ENCODE data around the gene HSP90B1. TPM values are rescaled to one million over a fixed set of nuclear protein-coding genes. Genes with fewer than 3 reads are reported as not detected.

HSP90B1 gene
- total and polyA plus RNA-seq, 10 of the 15 experiments (the other 5 are each of a cell fraction or from before 2014, with no cell fraction given) = 254 to 968 (median 560) TPM

DNA sequence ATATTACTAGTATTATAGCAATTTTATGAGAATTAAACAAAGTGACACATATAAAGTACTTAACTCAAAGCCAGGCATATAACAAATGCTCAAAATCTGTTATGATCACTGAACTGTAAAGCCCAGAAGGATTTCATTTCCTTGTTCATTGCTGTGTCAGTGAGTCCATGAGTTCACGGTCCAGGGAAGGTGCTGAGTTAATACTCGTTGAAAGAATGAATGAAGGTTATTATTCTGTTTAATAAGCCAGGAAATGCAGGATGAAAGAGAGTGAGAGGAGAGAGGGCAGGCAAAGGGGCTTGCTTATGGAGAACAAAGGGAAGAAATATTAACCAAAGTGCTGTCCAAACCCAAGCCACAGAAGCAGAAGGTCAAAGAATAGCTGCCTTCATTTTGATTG is 48.9 kb upstream of the HSP90B1 start (continued):
- no peak for TF ChIP-seq KLF5 (IDR thresholded peaks at IDR 0.05; ENCODE audit: partially characterized antibody)
- TF ChIP-seq GABPA (IDR thresholded peaks at IDR 0.05; ENCODE audit: low read depth) = no peak
- TF ChIP-seq HCFC1 (IDR thresholded peaks at IDR 0.05; ENCODE audit: low read length) = no peak
- TF ChIP-seq STAT1 (conservative IDR thresholded peaks at IDR 0.05) = no peak
- TF ChIP-seq SUPT20H (IDR thresholded peaks at IDR 0.05; ENCODE audit: borderline replicate concordance, control insufficient read depth, low read depth, low read length) = no peak

DNA sequence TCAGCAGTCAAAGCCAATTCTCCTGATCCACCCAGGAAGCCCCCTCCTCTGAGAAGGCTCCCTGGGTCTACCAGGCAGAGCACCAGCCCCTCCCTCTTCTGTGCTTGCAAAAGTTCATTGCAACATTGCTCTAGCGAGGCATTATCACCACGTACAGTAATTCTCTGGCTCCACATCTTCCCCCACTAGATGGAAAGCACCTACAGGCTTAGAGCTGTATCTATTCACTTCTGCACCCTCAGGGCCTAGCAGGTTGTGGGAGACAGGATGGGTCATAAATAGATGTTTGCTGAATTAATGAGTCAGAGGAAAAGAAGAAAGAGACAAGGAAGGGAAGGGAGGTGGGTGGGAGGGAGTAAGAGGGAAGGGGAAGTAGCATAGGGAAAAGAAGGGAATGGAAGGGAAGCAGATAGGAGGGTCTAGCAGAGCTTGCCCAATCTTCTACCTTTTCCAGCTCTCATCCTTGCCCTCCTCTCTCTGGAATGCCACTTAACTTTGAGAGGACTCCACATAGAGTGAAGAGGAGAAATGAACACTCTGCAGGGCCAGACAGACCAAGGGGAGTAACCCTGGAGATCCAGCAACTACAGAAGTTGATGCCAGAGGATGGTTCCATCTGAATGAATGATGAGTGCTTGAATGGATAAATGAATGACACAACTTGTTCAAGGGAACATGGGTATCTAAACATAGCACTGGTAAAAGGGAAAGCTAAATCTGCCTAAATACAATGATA is 47.2 kb upstream of the HSP90B1 start:
- ChIA-PET POLR2A (interaction anchor here (0.6 to 5.8 kb wide), 6 partner anchors 25 to 219 kb away, joined by 3 to 73 read pairs (median 4); partner anchors contain the start of genes HCFC2 and HSP90B1), RAD21 (ENCODE audit: unreplicated experiment) (interaction anchor here (0.5 to 7.0 kb wide), 10 partner anchors 18 to 405 kb away, joined by 3 to 121 read pairs (median 6); partner anchors contain the start of genes HSP90B1 and TDG), SMC1A (ENCODE audit: uncharacterized antibody, unreplicated experiment) (interaction anchor here (0.6 to 7.3 kb wide), 14 partner anchors 17 to 239 kb away, joined by 3 to 125 read pairs (median 5); partner anchors contain the start of gene HSP90B1), CTCF (interaction anchor here (0.5 to 10.6 kb wide), 17 partner anchors 11 to 317 kb away, joined by 3 to 239 read pairs (median 9); partner anchors contain the start of gene NFYB)
- no peaks in the 10 kb centered on the region for H4K20me1 ChIP-seq (ENCODE audit: control insufficient read depth, insufficient read depth)
- H3K9ac ChIP-seq (ENCODE audit: control insufficient read depth, insufficient read depth, low read length) = no peak overlapping the region
- no peaks in the 10 kb centered on the region for H3K9me3 ChIP-seq (replicated peaks; ENCODE audit: control insufficient read depth, insufficient read depth, low read length)
- in situ Hi-C loops (cut with MboI) (loop anchor here (5.0 kb wide), 1 partner anchor 224 kb away; no protein-coding TSS in a partner anchor), intact Hi-C loops (cut with micrococcal nuclease; ENCODE audit: unreplicated experiment) (loop anchor here (5.0 to 10.0 kb wide), 2 partner anchors 84 to 472 kb away; partner anchors contain the start of gene TDG)
- H3K4me2 ChIP-seq (ENCODE audit: control insufficient read depth, insufficient read depth) = no peak overlapping the region
- no peak for FAIRE-seq
- H3K4me3 ChIP-seq = no peak overlapping the region
- peaks cover 34% of the 10 kb centered on the region for H3K4me1 ChIP-seq (ENCODE audit: control insufficient read depth, insufficient read depth, low read length)
- H3K27ac ChIP-seq (ENCODE audit: control insufficient read depth, insufficient read depth) = peak overlapping the region; percentile 57
- H3K79me2 ChIP-seq (ENCODE audit: control insufficient read depth, insufficient read depth, low read length) = no peaks in the 10 kb centered on the region
- no peak for TF ChIP-seq ASH2L (IDR thresholded peaks at IDR 0.05; ENCODE audit: borderline replicate concordance, low read depth)
- TF ChIP-seq RUNX3 (IDR thresholded peaks at IDR 0.05; ENCODE audit: low read length) = 0 out of 2 replicates have a peak, but pooled peaks have one; percentile 17
- TF ChIP-seq EED (IDR thresholded peaks at IDR 0.05; ENCODE audit: low read depth) = peak; percentile 41; the same call in 1 of the 2 replicates
- TF ChIP-seq NFIC (IDR thresholded peaks at IDR 0.05; ENCODE audit: low read depth, low read length) = peak; percentile 37; the same call in 1 of the 2 replicates
- peak; percentile 49; the same call in 1 of the 2 replicates for TF ChIP-seq IKZF1 (conservative IDR thresholded peaks at IDR 0.05)
- no peak for TF ChIP-seq SIX5 (IDR thresholded peaks at IDR 0.05; ENCODE audit: low read depth, low read length, severe bottlenecking)
- 0 out of 2 replicates have a peak, but pooled peaks have one; percentile 37 for TF ChIP-seq MEF2A (IDR thresholded peaks at IDR 0.05; ENCODE audit: insufficient read depth, low read depth, low read length)
- DNase-seq (ENCODE audit: low read depth, low spot score) = no peak
- peak; percentile 62 for ATAC-seq
- H2AFZ ChIP-seq (ENCODE audit: control insufficient read depth, low read depth, low read length) = peak overlapping the region; percentile 5
- no peaks in the 10 kb centered on the region for H3K36me3 ChIP-seq (ENCODE audit: control insufficient read depth in 2 of 2, insufficient read depth in 2 of 2, low read length in 1 of 2)
- WGBS (ENCODE audit: insufficient coverage, insufficient replicate concordance, low lambda C conversion rate, missing lambda C conversion rate) = 0% methylated on average over 2 of the region's 2 CpGs
- no peaks in the 10 kb centered on the region for H3K27me3 ChIP-seq (replicated peaks in 1 of 2; ENCODE audit: control insufficient read depth in 2 of 2, insufficient read depth in 2 of 2, low read length in 1 of 2)
- BruUV-seq (replicated peaks) = no TSS peak
